GM12864 (cell line): Measurements from ENCODE around the gene SLC19A1.
"Not testable (repeated sequence)": the region's sequence is repeated elsewhere in the genome, so short reads cannot be mapped to it uniquely, and the experiment has no call there.

Source experiments
- DNase-seq: peaks from one replicate; pipeline ENCODE4 v3.0.0-alpha.2; 2011; ENCODE audit warnings: low read depth
- H3K4me3 ChIP-seq: 2 replicates; pipeline ENCODE4 v1.5.1; 2011; ENCODE audit warnings: mild to moderate bottlenecking, low read depth, low read length, control low read depth
- TF ChIP-seq, protein P1 (sequence below): IDR thresholded peaks from 2 replicates; pipeline ENCODE4 v1.5.1; 2011; ENCODE audit warnings: low read depth, mild to moderate bottlenecking, moderate library complexity, low read length, control low read depth, inconsistent platforms; ENCODE audit errors: missing control alignments

Gene SLC19A1

DNA sequence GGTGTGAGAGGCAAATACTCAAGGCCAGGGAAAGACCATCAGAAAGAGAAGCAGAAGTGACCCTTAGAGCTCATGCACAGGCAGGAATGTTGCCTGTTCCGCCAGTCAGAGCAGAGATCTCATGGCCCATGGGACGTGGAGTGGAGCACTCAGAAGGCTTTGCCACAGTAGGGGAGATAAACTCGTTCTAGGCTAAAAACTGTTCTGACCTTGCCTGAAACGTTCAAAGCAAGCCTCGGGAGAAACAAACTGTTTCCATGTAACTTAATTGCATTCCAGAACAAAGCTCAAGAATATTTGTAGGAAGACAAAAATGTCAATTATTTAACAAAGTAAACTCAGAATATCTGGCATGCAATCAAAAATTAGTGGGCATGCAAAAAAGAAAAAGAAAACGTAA, 20.7 kb upstream of the SLC19A1 start:
- TF ChIP-seq, protein P1, sequence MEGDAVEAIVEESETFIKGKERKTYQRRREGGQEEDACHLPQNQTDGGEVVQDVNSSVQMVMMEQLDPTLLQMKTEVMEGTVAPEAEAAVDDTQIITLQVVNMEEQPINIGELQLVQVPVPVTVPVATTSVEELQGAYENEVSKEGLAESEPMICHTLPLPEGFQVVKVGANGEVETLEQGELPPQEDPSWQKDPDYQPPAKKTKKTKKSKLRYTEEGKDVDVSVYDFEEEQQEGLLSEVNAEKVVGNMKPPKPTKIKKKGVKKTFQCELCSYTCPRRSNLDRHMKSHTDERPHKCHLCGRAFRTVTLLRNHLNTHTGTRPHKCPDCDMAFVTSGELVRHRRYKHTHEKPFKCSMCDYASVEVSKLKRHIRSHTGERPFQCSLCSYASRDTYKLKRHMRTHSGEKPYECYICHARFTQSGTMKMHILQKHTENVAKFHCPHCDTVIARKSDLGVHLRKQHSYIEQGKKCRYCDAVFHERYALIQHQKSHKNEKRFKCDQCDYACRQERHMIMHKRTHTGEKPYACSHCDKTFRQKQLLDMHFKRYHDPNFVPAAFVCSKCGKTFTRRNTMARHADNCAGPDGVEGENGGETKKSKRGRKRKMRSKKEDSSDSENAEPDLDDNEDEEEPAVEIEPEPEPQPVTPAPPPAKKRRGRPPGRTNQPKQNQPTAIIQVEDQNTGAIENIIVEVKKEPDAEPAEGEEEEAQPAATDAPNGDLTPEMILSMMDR = no peak
- no peak overlapping the region for H3K4me3 ChIP-seq
- DNase-seq = no peak

DNA sequence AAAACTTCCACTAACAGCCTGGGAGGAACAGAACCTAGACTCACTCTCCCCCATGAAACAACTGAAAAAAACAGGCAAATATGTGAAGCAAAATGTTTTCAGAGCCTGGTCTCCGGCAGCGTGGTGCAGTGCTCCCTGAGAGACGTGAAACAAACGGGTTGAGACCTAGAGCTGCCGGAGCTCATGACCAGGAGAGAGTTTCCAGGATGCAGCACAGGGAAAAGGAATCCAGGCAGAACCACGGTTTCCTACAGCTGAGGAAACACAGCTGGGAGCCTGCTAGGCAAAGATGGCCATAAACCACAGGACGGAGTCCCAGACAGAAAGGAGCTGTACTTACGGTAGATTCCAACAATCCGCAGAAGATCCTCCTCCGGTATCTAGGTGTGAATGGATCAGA, 20.2 kb upstream of the SLC19A1 start:
- TF ChIP-seq, protein P1 = no peak
- no peak for DNase-seq
- no peak overlapping the region for H3K4me3 ChIP-seq

DNA sequence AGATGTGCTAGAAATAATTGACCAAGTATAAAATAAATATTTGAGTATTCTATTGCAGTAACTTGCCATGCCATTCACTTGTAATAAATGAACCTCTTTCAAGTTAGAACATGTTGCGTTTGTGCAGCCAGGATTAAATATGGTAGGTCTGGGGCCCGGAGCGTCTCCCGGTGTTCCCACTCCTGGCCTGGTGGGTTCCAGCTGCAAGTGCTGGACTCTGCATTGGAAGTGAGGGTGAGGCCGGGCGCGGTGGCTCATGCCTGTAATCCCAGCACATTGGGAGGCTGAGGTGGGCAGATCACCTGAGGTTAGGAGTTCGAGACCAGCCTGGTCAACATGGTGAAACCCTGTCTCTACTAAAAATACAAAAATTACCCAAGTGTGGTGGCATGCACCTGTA, 19.0 kb upstream of the SLC19A1 start:
- not testable (repeated sequence) for H3K4me3 ChIP-seq, DNase-seq

DNA sequence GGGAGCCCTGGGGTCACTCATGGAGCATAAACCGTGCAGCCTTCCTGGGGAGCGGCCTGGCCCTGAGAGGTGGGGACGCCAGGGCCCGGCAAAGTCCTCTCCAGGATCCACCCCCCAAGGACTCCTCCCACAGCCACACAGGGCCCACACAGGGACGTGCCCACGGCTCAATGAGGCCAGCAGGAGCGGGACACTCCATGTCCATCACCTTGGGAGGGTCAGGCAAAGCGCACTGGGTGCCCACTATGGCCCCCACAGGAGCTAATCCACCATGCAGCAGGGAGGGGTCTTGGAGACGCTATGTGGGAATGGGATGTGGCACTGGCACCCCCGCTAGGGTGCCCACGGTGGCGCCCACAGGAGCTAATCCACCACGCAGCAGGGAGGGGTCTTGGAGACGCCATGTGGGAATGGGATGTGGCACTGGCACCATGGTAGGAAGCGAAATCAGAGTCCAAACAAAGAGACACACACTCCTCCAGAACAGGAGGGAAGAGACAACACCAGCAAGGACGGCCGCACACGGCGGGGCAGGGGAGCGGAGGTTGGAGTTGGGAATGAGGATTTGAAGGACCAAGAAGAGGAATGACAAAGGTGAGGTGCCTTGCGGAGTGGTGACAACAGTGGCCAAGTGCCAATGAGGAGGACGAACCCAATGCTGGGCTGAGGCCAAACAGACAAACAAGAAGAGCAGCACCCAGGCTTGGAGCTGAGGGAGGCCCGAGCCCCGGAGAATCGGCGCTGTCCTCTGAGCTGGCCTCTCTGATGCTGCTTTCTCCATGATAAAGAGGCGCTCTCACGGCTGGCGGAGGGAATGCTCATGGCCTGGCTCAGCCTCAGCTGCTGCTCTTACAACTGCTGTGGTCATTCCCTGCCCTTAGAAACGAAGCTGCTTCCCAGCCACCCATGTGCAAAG, 18.1 kb upstream of the SLC19A1 start:
- no peak for DNase-seq
- TF ChIP-seq, protein P1 = no peak
- no peak overlapping the region for H3K4me3 ChIP-seq

DNA sequence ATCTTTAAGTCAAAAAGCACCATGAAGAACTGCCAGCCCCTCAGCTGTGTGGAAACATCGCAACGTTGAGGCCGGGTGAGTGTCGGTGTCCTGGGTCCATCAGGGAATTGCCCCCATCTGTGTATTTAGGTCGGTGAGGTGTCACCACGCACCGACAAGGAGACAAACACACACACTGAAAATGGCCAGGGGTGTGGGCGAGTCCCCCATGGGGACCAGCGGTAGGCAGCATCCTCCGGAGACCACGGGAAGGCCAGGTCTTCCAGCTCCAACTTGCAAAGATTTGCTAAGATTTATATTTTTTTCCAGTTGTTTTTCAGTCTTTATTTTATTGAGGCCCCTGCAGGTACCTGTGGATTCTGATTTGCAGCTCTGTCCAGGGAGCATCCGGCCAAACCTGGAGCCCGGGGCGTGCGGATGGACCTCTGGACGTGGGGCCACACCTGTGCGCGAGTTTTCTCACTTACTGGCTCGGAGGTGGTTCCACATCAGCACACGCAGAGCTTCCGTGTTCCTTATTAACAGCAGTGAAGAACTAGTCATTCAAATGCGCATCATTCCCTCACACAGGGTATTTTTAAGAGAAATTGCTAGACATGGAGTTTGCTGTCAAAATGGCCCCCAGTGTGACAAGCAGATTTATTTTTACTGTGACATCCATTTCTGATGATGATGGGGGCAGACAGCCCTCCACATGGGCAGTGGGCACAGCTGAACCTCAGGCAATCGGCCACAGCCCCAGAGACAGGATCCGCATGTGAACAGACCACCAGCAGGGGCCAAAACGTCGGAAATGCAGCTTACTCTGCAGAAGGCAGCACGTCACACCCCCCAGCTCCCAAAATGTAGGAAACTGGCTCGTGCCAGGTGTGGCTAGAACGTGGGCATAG, 17.2 kb upstream of the SLC19A1 start:
- no peak overlapping the region for H3K4me3 ChIP-seq
- no peak for DNase-seq
- TF ChIP-seq, protein P1 = no peak

DNA sequence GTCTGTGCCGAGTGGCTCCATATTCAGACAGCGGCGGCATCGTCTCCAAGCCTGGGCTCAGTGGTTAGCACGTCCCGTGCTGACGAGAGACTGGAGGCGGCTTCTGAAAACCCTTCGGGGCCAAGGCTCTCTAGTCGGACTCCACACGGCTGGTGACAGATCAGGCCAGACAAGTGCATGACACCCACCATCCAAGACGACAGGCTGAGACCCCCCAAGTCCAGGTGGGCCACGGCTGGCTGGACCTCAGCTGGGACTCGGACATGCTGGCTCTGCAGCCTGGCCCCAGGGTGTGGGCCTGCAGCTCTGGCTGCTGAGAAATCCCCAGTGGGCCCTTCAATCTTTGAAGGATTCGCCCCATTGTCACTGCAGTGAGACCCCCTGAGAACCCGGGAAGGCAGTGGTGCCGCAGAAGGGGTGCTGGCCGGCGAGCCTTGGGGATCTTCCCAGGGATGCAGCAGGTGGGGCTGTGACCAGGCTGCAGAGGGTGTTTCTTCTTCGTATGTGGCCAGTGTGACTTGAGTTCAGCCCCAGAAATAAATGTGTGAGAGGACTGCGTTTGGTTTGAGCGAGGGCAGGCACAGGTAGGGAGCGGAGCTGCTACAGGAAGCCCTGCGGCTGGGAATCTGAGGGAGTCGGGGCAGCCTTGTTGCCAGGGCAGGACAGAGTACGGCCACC, 15.9 kb upstream of the SLC19A1 start:
- DNase-seq = no peak
- H3K4me3 ChIP-seq = no peak overlapping the region
- TF ChIP-seq, protein P1 = no peak

DNA sequence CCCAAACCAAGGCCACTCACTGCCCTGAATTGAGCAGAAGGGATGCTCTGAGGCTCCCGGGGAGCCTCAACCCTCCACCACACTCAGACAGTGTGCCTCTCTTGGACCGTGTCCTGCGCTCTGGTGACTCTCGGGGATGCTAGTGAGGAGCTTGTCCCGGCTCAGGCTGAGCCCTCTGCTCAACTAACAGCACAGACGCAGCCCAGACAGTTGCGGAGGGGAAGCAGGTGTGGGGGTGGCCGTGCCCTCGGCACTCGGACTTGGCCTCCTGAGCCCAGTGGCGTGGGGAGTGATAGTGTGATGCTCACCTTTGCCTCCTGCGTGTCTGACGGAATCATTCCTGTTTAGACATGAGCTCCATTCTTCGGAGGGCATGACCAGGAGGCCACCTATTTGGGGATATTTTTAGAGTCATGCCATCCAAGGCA, 15.4 kb upstream of the SLC19A1 start:
- no peak for DNase-seq
- TF ChIP-seq, protein P1 = no peak
- no peak overlapping the region for H3K4me3 ChIP-seq
